ENCODE data around the gene CRABP2.

The CRABP2 gene

DNA sequence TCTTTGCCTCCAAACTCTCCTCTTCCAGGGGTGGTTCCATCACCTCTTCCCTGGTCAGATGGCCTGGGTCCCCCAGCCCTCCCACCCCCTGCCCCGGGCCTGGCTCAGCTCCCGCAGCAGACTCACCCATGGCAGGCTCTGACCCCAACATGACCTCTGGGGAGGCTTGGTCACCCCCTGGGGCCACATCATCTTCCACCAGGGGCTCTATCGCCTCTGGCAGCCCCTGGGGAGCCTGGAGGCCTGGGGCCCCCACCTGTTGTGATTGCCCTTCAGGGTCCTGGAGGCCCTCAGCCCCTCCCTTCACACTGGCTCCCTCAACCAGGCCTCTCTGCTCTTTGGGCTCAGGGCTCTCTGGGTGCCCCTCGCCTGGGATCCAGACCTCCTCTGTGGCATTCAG, 34.6 kb downstream of the CRABP2 start:
- in situ Hi-C loops (cut with HindIII; ENCODE audit: low sequenced_read_pairs), result no loop called here

DNA sequence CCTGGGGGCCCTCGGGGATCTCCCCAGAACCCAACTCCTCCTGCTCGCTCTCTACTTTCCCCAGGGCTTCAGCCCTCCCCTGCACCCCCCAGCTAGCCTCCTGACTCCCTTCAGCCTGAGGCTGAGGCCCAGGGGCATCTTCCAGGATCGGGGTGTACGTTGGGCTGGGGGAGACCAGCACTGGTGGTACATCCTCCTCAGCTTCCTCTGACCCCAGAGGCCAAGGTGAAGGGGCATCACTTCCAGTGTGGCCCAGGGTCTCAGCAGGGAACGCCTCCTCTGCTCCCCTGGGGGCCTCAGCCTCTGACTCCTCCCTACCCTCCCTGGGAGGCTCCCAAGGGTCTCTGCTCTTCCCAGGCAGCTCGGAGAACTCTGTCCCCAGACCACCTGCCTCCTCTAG, 35.0 kb downstream of the CRABP2 start:
- in situ Hi-C loops (cut with HindIII; ENCODE audit: low sequenced_read_pairs), result no loop called here

DNA sequence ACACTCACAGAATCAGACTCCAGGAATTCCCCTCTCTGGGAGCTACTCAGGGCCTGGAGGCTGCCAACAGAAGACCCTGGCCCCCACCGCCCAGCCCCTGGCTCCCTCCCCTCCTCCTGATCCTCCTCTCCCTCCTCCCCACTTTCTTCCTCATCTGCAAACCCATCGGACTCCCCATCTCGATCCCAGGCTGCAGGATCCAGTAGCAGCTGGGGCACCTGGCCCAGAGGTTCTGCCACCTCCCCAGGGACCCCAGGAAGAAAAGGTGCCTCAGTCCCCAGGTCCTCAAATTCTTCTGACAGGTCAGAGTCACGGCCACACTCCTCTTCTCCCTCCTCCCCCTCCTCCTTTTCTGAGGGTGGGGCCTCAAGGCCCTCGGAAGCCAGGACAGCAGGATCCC, 35.6 kb downstream of the CRABP2 start:
- in situ Hi-C loops (cut with HindIII; ENCODE audit: low sequenced_read_pairs), result no loop called here

DNA sequence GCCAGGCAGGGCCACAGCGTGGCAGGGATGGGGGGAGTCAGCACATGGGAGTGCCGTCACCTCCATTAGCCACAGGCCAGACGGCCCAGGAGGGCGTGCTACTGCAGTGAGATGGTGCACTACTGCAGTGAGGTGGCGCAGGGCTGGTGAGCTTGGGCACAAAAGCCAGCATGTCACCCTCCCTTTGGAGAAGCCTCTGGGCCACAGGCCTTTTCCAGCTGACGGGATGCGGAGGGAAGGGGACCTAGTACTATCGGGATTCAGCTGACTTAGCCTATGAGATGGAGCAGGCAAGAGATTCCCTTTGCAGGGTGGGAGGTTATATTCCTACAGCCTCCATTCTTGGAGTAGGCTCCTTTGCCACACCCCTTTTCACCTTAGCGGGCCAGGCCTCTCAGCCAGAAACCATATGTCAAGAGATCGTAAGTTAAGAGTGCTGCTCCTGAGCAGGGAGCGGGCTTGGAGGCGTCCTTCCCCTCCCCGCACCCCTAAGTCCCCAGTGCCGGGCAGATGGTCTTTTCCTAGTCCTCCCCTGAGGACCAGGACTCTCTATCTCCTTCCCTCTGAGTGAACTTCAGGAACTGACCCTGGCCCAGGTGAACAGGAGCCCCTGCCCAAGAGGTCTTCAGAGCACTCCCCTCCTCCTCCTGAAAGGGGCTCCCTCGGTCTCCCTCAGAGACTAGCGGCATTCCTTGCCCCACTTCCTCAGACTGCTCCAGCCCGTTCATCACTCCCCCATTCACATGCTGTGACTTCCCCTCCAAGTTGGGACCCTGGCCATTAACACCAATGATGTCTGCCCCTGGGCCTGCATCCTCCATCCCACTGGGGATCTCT, 36.4 kb downstream of the CRABP2 start:
- in situ Hi-C loops (cut with HindIII; ENCODE audit: low sequenced_read_pairs), result no loop called here

DNA sequence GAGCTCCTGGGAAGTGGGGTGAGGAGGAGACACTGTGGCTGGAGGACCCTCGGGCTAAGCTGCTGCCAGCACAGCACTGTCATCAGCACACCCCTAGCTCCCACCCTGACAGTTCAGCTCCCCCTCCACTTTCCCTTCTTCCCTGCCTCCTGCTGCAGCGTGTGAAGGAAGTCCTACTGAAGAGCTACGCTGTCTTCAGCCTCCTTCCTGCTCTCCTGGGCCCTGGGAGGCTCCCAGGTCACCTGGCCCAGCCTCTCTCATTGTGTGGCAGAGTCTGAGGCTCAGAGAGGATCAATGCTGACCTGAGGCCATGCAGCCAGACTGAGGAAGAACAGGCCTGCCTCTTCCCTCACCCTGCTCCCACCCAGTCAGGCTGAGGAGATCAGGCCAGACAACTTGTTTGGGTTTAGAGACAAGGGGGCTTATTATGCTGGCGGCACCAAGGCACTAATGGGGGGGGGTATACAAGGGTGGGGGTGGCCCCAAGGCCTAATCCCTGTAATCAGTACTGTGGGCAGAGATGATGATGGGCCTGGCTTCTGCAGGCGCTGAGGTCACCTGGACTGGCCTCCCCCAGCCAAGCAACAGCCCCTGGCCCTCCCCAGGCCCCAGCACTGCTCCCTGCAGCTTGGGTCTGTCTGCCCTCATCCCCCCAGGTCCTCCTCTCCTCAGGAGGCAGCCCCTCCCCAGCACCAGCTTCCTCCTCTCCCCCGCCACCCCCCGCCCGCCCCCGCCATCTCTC, 37.2 kb downstream of the CRABP2 start:
- in situ Hi-C loops (cut with HindIII; ENCODE audit: low sequenced_read_pairs), result no loop called here

DNA sequence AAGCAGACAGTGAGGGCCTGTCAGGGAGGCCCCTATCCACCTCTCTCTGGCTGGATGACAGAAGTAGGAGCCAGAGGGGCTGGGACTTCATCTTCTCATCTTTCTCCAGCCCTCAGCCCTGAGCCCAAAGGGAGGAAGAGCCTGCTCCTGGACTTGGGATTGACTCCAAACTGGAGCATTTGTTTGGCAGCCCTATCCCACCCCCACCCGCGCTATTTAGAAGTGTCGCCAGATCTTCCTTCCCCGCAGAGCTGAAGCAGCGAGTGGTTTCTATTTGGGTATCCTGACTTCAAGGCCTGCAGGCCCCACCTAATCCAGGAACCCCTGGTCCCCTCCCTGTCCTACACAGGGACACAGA, 37.8 kb downstream of the CRABP2 start:
- in situ Hi-C loops (cut with HindIII; ENCODE audit: low sequenced_read_pairs), result no loop called here

DNA sequence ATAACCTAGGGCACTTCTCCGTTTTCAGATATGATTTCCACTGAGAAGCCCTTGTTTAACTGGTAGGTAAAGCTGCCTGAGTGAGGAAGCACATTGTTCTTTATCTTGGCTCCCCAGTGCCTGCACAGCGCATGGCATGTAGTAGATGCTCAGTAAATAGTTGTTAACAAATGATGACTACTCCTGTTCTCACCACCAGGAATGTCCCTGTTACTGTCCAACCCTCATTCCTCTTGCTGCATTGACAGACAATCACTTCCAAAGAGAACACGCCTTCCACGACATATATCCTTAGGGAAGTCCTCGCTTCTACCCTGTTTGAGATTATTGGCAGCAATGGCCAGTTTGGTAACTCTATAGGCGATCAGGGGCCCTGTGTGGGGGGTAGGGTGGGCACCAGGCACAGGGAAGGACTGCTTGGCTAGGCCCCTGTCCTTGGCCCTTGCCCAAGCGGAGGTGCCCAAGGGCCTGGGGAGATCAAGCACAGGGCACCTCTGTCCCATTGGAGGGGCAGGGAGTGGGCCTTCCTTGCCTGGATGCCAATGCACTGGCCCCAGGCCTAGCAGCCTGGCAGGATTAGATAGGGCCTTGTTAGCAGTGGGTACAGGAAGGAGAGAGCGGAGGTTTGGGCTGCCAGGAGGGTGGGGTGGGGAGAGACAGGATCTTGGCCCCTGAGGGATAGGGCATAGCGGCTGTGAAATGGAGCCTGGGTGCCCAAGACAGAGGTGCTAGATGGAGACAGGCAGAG, 38.3 kb downstream of the CRABP2 start:
- in situ Hi-C loops (cut with HindIII; ENCODE audit: low sequenced_read_pairs), result no loop called here

DNA sequence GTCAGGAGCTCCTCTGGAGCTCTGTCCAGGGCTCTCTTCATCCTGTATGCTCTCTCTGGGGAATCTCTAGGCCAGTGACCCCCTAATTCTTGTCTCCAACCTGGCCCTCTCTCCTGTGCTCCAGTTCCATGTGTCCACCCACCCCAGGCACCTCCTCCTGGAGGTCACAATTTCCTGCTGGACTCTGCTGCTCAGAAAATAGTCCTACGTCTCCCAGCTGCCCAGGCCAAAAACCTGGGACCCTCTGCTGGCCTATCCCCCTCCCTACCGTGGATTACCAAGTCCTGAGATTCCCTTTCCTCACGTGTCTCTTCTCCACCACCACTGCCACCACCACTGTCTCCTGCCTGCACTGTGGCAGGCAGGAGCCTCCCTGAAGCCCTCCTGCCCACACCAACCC, 39.8 kb downstream of the CRABP2 start:
- in situ Hi-C loops (cut with HindIII; ENCODE audit: low sequenced_read_pairs), result no loop called here

DNA sequence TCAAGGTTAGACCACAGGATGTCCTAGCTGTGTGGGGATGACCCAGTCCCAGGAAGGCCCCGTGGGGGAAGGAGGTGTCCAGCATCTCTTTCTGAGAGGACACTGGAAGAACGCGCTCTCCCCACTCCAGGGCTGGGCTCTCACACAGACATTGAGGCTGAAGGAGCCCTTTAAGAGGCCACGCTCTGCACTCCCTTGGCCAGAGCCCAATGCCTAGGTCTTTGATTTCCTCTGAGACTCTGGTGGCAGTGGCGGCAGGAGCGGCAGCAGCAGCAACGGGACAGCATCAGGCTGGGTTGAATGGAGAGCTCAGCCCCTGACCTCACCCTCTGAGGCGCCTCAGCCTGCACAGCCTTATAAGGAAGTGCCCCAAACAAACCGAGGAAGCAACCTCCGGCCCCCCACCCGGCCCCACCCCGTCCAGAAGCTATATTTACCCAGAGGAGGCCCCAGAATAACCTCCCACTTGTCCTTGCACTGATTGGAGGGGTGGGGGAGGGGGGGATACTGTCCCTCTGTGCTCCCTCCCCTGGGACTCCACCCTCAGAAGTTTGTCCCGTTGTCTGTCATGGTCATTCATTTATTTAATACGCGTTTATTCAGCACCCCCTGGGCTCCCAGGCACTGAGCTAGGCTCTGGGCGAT, 40.5 kb downstream of the CRABP2 start:
- in situ Hi-C loops (cut with HindIII; ENCODE audit: low sequenced_read_pairs), result no loop called here

DNA sequence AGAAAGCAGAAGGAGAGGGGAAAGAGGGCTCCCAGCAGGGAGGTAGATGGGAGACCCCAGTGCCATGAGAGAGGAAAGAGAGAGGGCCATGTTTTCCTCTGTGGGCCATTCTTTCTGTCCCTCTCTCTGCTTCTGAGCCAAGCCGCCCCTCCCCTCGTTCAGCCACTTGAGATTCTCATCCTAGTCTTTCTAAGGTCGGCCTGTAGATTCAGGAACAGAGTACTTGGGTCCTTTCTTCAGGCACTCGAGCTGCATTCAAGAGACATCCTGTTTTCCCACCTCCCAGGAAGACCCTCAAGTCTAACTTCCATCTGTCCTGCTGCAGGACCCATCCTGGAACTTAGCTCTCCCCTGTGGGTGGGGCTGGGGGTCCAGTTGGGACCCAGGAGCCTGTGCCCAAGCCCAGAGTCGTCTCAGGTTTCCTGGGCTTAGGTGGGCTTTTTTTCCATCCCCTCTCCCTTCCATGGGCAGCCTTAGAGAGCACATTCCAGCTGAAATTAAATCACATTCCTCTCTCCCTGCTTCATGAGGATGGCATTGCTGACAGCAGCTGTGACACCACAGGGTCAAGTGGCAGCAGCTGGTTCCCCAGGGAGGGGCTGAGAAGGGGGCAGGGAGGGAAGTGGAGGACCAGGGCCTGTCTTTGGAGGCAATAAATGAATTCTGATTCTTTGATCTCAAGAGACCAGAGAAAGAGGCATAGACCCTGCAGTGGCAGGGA, 41.2 kb downstream of the CRABP2 start:
- in situ Hi-C loops (cut with HindIII; ENCODE audit: low sequenced_read_pairs), result no loop called here

DNA sequence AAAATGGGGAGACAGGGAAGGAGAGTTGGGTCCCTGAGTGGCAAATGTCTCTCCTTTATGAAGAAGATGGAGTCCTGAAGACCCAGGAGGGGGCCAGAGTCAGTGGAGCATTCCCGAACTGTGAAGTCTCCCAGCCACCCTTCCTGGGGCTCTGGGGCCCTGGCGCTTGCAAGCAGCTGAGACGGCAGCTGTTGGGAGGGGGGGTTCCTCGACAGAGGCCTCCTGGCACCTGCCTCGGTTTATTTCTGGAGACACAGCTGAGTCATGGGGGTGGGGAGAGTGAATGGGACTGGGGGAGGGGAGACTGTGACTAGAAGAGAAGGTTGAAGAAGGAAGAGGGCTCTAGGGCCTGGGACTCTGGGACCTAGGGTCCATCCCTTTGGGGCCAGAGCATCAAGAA, 42.2 kb downstream of the CRABP2 start:
- in situ Hi-C loops (cut with HindIII; ENCODE audit: low sequenced_read_pairs), result no loop called here

DNA sequence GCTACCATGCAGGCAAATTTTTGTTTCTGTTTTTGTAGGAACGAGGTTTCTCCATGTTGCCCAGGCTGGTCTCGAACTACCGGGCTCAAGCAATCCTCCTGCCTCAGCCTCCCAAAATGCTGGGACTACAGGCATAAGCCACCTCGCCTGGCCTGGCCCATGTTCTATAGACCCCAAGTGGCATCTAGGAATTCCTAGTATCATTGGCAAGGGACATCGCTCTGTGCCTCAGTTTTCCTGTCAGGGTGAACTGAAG, 42.7 kb downstream of the CRABP2 start:
- in situ Hi-C loops (cut with HindIII; ENCODE audit: low sequenced_read_pairs), result no loop called here

DNA sequence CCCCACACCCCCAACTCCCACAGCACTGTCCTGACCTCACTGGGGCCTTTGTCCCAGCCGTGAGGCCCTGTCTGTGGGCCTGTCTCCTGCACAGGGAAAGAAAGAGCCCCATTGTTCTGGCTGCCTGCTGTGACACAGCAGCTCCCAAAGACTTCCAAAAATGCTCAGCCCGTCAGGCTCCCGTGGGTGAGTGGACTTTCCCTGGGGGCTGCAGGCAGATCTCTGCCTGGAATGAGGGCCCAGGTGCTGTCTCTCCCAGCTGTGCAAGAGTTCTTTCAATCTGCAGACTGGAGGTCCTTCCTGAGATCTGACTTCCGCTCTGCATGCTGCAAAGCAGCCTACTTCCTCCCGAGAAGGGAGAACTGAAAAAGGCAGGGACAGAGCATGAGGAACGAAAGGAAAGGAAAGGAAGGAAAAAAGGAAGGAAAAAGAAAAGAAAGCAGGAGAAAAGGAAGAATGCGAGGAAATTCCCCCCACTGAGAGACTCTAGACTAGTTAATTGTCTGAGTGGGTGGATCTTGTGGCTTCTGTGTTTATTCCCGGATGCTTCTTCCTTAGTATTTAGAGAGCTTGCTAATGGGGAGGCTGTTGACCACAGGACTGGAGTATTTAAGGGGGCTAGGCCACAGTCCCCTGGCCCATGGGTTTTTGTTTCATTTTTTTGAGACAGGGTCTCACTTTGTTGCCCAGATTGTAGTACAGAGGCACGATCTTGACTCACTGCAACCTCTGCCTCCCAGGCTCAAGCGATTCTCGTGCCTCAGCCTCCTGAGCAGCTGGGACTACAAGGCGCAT, 43.2 kb downstream of the CRABP2 start:
- in situ Hi-C loops (cut with HindIII; ENCODE audit: low sequenced_read_pairs), result no loop called here

DNA sequence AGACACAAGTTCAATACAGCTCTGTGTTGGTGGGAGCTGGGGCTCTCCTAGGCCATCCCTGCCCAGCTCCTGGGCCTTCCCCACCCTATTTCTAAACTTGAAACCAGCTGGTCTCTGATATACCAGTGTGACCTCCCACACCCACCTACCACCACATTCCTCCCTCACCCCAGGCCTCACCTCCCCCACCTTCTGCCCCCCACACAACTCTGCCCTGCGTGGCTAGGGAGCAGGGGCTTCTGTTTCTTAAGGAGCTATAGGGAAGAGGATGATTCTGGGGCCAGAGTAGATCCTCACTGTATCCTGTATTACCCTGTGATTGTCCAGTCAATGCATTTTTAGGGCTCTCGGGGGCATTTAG, 44.7 kb downstream of the CRABP2 start:
- in situ Hi-C loops (cut with HindIII; ENCODE audit: low sequenced_read_pairs), result no loop called here

DNA sequence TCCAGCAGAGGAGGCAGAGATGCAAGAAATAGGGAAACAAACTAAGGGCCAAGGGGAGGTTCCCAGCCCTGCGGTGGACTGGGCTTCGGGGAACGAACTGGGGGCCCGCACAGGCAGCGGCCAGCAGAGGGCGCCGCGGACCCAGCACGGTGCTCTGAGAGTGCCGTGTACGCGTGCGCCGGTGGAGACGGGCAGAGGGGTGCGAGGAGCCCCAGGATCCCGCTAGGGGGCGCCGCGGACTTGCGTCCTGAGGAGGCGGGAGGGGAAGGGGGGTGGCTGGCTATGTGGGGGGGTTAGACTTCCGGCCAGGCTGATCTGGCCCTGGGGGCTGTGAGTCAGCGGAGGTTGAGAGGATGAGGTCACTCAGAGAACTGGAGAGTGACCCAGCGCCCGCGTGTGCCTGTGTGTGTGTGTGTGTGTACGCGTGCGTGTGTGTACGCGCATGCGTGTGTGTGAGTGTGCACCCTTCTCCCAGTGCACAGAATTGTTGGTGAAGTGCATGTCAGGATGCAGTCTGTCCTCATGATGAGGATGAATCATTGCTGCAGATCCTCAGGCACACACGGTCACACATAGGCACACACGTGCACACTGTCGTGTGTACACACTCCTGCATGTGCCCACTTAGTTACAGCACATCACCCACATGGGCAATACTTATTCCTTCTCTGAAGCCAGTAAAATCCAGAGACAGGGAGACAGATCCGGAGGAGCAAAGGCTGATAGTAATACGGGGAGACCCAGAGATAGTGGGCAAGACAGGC, 45.2 kb downstream of the CRABP2 start:
- in situ Hi-C loops (cut with HindIII; ENCODE audit: low sequenced_read_pairs), result no loop called here

DNA sequence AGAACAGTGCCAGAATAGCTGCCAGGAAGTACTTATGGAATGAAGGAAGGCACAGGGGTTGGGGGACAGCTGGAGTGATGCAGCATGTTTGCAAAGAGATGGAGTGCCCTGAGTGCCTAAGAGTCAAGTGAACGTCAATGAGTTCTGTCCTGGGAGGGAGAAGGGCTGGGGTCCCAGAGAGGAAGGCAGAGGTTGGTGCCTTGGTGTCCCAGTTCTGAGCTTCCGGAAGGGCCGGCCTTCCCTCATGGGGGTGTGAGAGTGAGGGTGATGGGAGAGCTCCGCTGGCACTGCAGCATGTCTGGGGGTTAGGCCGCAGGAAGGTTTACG, 45.8 kb downstream of the CRABP2 start:
- in situ Hi-C loops (cut with HindIII; ENCODE audit: low sequenced_read_pairs), result no loop called here

DNA sequence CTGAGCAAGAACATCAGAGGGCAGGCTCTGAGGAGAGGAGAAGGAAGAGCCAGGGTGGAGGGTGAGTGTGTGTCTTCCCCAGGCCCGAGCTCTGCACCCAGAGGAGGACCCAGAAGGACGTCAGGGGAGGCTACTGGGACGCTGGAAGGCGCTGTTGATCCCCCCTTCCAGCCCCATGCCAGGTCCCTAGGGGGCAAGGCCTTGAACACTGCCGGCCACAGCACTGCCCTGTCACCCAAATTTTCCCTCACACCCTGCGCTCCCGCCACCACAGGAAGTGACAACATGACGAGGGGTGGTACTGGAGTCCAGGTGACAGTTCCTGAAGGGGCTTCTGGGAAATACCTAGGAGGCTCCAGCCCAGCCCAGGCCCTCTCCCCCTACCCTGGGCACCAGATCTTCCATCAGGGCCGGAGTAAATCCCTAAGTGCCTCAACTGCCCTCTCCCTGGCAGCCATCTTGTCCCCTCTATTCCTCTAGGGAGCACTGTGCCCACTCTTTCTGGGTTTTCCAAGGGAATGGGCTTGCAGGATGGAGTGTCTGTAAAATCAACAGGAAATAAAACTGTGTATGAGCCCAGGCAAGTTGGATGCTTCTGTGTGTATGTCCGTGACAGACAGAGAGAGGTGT, 46.3 kb downstream of the CRABP2 start:
- in situ Hi-C loops (cut with HindIII; ENCODE audit: low sequenced_read_pairs), result no loop called here

DNA sequence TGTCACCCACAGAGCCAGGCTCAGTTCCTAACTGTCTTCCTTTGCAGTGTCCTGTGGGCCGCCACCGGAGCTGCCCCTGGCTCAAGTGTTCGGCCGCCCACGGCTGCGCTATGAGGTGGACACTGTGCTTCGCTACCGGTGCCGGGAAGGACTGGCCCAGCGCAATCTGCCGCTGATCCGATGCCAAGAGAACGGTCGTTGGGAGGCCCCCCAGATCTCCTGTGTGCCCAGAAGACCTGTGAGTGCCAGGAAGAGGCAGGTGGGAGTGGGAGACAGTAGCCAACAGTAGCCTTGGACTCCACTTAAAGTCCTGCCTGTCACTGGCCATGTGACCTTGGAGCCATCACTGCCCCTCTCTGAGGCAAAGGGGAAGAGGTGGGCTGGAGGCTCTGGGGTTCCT, 46.9 kb downstream of the CRABP2 start:
- in situ Hi-C loops (cut with HindIII; ENCODE audit: low sequenced_read_pairs), result no loop called here

DNA sequence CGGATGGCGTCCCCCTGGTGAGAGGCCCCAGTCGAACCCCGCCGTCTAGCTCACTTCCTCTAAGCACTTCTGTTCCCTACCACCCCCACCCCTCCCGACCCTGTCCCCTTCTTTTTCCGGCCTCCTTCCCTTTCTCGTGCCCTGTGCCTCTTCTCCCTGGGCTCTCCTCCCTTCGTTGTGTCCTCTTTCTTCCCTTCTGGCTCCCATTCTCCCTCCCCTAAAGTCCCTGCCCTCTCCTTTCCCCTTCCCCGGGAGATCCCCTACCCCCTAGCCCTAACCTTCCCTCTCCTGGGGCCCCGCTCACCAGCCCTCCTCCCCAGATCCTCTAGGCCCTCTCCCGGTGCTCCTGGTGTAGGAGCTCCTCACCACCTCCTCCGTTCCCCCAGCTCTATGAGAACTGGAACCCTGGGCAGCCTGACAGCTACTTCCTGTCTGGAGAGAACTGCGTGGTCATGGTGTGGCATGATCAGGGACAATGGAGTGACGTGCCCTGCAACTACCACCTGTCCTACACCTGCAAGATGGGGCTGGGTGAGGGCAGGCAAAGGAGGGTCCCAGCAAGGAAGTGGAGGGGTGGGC, 47.6 kb downstream of the CRABP2 start:
- in situ Hi-C loops (cut with HindIII; ENCODE audit: low sequenced_read_pairs), result no loop called here

Measured in DLD1 (cell line).